A673 (cell line): Measurements from ENCODE around the gene ZDHHC19.

Experiments
- CTCF ChIP-seq: fragments of 300-800, 200-600 bp; sonication (generic); conservative IDR thresholded peaks from 2 replicates; pipeline ENCODE4 v1.5.1; 2017; ENCODE audit warnings: low read depth, mild to moderate bottlenecking, antibody characterized with exemption, low read length, moderate library complexity, mixed read lengths
- EZH2 ChIP-seq: fragments of 200-600 bp; sonication (generic); IDR thresholded peaks from 2 replicates; pipeline ENCODE4 v1.6.1; 2017; ENCODE audit warnings: borderline replicate concordance, low read depth, mild to moderate bottlenecking, mixed read lengths, antibody characterized with exemption, low read length; ENCODE audit not compliant: poor library complexity, severe bottlenecking

- peak; percentile 32; the same call in 1 of the 2 replicates for TF ChIP-seq CTCF
- no peak for TF ChIP-seq EZH2
Measured at GRCh38 chr3:196192036-196192523, 19.1 kb downstream of the ZDHHC19 start.
